HG03520 (cell line): ENCODE measurements around the gene UBXN4.
"Not testable (repeated sequence)": the region's sequence is repeated elsewhere in the genome, so short reads cannot be mapped to it uniquely, and the experiment has no call there.

Experiments used
- ATAC-seq: cut with Tn5 transposase; IDR thresholded peaks from one replicate; pipeline ENCODE4 v1.9.1; 2021; ENCODE audit warnings: mild to moderate bottlenecking, moderate library complexity; ENCODE audit not compliant: unreplicated experiment

Gene UBXN4

GRCh38 chr2:135741395-135742324 is at the start of gene UBXN4:
Gene UBXN4, plus strand, starts transcription at chr2:135741855. Its CDS starts 75 bp downstream, at chr2:135741930.
- ATAC-seq, result peak; percentile 92

- ATAC-seq, result no peak
Measured at GRCh38 chr2:135694711-135695110, 46.9 kb upstream of the UBXN4 start.

- ATAC-seq, result no peak
Measured at GRCh38 chr2:135698838-135699237, 42.8 kb upstream of the UBXN4 start.

- no peak for ATAC-seq
Measured at GRCh38 chr2:135701442-135701841, 40.2 kb upstream of the UBXN4 start.

- no peak for ATAC-seq
Measured at GRCh38 chr2:135703300-135703699, 38.4 kb upstream of the UBXN4 start.

- not testable (repeated sequence) for ATAC-seq
Measured at GRCh38 chr2:135704075-135704474, 37.6 kb upstream of the UBXN4 start.

GRCh38 chr2:135708159-135708558 is 33.5 kb upstream of the UBXN4 start:
- ATAC-seq, result no peak

- no peak for ATAC-seq
Measured at GRCh38 chr2:135709992-135710391, 31.7 kb upstream of the UBXN4 start.

- not testable (repeated sequence) for ATAC-seq
Measured at GRCh38 chr2:135715086-135715485, 26.6 kb upstream of the UBXN4 start.

GRCh38 chr2:135728064-135728743 is 13.5 kb upstream of the UBXN4 start:
- no peak for ATAC-seq

GRCh38 chr2:135732561-135732960 is 9.1 kb upstream of the UBXN4 start:
- ATAC-seq, result no peak

- ATAC-seq, result no peak
Measured at GRCh38 chr2:135733045-135733444, 8.6 kb upstream of the UBXN4 start.

- no peak for ATAC-seq
Measured at GRCh38 chr2:135736546-135736945, 5.1 kb upstream of the UBXN4 start.

- no peak for ATAC-seq
Measured at GRCh38 chr2:135740206-135740605, 1.4 kb upstream of the UBXN4 start.

GRCh38 chr2:135741043-135741394 is 636 bp upstream of the UBXN4 start:
- no peak for ATAC-seq

- peak; percentile 19 for ATAC-seq
Measured at GRCh38 chr2:135742325-135742757, 686 bp downstream of the UBXN4 start.

GRCh38 chr2:135743860-135744259 is 2.2 kb downstream of the UBXN4 start:
- no peak for ATAC-seq

GRCh38 chr2:135744760-135745314 is 3.2 kb downstream of the UBXN4 start:
- no peak for ATAC-seq

GRCh38 chr2:135745545-135745944 is 3.9 kb downstream of the UBXN4 start:
- no peak for ATAC-seq

GRCh38 chr2:135755573-135755972 is 13.9 kb downstream of the UBXN4 start:
- no peak for ATAC-seq

- no peak for ATAC-seq
Measured at GRCh38 chr2:135756692-135757091, 15.0 kb downstream of the UBXN4 start.

GRCh38 chr2:135762022-135762421 is 20.4 kb downstream of the UBXN4 start:
- ATAC-seq, result no peak
